Endothelial cell (in vitro differentiated cells): Measurements from ENCODE around the gene TMEM42. TPM values are rescaled to one million over a fixed set of nuclear protein-coding genes. Genes with fewer than 3 reads are reported as not detected.

Source experiments
- DNase-seq: peaks from one replicate; pipeline ENCODE4 v3.0.0; 2021; ENCODE audit warnings: low spot score
- H3K27ac Mint-ChIP-seq: one replicate; pipeline ENCODE4 v1.8.0; 2021; ENCODE audit warnings: mixed read lengths, inconsistent platforms; ENCODE audit not compliant: unreplicated experiment
- H3K27me3 Mint-ChIP-seq: one replicate; pipeline ENCODE4 v1.8.0; 2021; ENCODE audit warnings: mild to moderate bottlenecking, moderate library complexity, mixed read lengths, inconsistent platforms; ENCODE audit not compliant: unreplicated experiment
- H3K36me3 Mint-ChIP-seq: one replicate; pipeline ENCODE4 v1.8.0; 2021; ENCODE audit warnings: mild to moderate bottlenecking, low read depth, mixed read lengths, inconsistent platforms; ENCODE audit not compliant: unreplicated experiment
- H3K4me1 Mint-ChIP-seq: one replicate; pipeline ENCODE4 v1.8.0; 2021; ENCODE audit warnings: mild to moderate bottlenecking, mixed read lengths, inconsistent platforms; ENCODE audit not compliant: unreplicated experiment
- H3K4me3 Mint-ChIP-seq: one replicate; pipeline ENCODE4 v1.8.0; 2021; ENCODE audit warnings: mild to moderate bottlenecking, mixed read lengths, inconsistent platforms; ENCODE audit not compliant: unreplicated experiment
- H3K9me3 Mint-ChIP-seq: one replicate; pipeline ENCODE4 v1.8.0; 2021; ENCODE audit warnings: mixed read lengths, inconsistent platforms; ENCODE audit not compliant: unreplicated experiment
- total RNA-seq: library from RNA; stranded (reverse); fragmentation: NEBNext Ultra II Directional; extraction: Animal tissue kit (Norgen Biotek cat#: 25700); gene quantifications from one replicate; pipeline ENCODE4 v1.2.1, GENCODE V29; 2021; ENCODE audit not compliant: unreplicated experiment
- TF ChIP-seq, protein P1 (sequence below): fragments of 200-600 bp; sonication (generic); IDR thresholded peaks from one replicate; pipeline ENCODE4 v1.5.0; 2021; ENCODE audit warnings: antibody characterized with exemption; ENCODE audit not compliant: unreplicated experiment

Gene TMEM42
- total RNA-seq, 1 donor from 2014 or later: 17.7 TPM

DNA sequence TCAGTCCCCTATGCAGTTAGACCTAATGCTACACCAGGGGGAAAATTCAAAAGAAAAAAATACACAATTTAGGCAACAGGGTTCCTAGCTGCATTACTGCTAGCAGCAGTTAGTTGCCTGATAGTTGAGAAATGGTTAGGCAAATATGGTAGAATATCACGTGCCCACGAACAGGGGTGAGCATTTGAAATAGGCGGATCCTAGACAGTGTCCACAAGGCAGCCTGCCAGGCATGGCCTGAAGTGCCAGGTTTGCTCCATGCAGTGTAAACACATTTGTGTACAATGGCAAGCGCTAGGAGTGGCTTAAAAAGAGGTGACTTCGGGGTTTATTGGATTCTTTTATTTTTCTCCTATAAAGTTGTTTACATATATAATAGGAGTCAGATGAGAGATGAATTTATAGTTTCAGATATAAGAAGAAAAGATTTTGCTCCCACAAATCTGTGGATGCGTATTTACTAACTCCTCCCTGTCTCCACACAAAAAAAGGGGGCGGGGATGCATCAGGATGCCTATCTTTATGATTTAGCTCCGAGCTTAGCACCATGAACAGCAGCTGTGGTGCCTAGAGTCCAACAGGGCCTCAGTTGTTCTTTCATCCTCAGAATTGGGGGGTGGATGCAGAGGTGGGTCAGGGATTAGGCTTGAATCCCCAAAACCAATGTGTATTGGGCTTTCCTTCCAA is 8.8 kb downstream of the TMEM42 start:
- Mint-ChIP-seq H3K36me3 (peaks cover 9% of the 10 kb centered on the region), H3K27me3 (peaks cover 3% of the 10 kb centered on the region), H3K4me3 (no peak overlapping the region), H3K9me3 (no peaks in the 10 kb centered on the region), H3K4me1 (peaks cover 4% of the 10 kb centered on the region), H3K27ac (no peak overlapping the region)
- TF ChIP-seq, protein P1, sequence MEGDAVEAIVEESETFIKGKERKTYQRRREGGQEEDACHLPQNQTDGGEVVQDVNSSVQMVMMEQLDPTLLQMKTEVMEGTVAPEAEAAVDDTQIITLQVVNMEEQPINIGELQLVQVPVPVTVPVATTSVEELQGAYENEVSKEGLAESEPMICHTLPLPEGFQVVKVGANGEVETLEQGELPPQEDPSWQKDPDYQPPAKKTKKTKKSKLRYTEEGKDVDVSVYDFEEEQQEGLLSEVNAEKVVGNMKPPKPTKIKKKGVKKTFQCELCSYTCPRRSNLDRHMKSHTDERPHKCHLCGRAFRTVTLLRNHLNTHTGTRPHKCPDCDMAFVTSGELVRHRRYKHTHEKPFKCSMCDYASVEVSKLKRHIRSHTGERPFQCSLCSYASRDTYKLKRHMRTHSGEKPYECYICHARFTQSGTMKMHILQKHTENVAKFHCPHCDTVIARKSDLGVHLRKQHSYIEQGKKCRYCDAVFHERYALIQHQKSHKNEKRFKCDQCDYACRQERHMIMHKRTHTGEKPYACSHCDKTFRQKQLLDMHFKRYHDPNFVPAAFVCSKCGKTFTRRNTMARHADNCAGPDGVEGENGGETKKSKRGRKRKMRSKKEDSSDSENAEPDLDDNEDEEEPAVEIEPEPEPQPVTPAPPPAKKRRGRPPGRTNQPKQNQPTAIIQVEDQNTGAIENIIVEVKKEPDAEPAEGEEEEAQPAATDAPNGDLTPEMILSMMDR: no peak
- DNase-seq: no peak

GRCh38 chr3:44874308-44874707 is 12.6 kb downstream of the TMEM42 start, which contains the start of gene TGM4:
TGM4 (plus strand) TSS chr3:44874608; CDS start chr3:44874679, 71 bp downstream.
- H3K4me1 Mint-ChIP-seq: no peaks in the 10 kb centered on the region
- H3K9me3 Mint-ChIP-seq: no peaks in the 10 kb centered on the region
- H3K4me3 Mint-ChIP-seq: no peak within 1 kb of the TSS
- no peaks in the 10 kb centered on the region for H3K36me3 Mint-ChIP-seq
- TF ChIP-seq, protein P1: no peak
- H3K27ac Mint-ChIP-seq: no peak within 1 kb of the TSS
- no peak for DNase-seq
- peaks cover 3% of the 10 kb centered on the region for H3K27me3 Mint-ChIP-seq

DNA sequence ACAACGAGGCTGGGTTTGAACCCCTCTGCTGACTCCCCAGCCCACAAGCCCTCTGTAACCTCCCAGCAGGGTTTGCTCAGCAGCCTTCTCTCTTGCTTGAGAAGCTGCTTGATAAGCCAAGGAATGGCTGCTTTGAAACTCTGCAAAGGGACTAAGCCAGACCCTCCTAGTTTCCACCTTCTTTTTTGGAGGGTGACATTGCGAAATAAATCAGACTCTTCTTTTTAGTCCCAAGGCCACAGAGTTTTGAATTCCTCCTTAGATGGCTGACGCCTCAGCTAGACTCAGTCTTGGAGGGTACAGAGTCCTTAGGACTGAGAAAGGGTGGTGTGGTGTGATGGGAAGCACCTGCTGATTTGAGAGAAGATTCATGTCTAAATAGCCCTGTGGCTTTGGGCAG is 13.9 kb downstream of the TMEM42 start:
- DNase-seq: no peak
- TF ChIP-seq, protein P1: no peak
- no peaks in the 10 kb centered on the region for H3K9me3 Mint-ChIP-seq
- H3K4me1 Mint-ChIP-seq: no peaks in the 10 kb centered on the region
- H3K27ac Mint-ChIP-seq: no peak overlapping the region
- H3K36me3 Mint-ChIP-seq: no peaks in the 10 kb centered on the region
- H3K27me3 Mint-ChIP-seq: no peaks in the 10 kb centered on the region
- H3K4me3 Mint-ChIP-seq: no peak overlapping the region

DNA sequence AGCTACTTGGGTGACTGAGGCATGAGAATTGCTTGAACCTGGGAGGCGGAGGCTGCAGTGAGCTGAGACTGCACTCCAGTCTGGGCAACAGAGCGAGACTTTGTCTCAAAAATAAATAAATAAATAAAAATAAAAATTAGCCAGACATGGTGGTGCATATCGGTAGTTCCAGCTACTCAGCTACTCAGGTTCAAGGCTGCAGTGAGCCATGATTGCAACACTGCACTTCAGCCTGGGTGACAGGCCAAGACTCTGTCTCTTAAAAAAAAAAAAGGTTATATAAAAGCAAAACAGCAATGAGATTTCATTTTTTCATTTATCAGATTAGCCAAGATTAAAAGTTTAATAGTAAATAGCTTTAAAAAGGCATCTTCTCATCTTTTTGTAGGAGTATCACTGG is 15.6 kb downstream of the TMEM42 start:
- no peaks in the 10 kb centered on the region for H3K9me3 Mint-ChIP-seq
- H3K27ac Mint-ChIP-seq: no peak overlapping the region
- no peak for DNase-seq
- no peak overlapping the region for H3K4me3 Mint-ChIP-seq
- H3K4me1 Mint-ChIP-seq: no peaks in the 10 kb centered on the region
- no peaks in the 10 kb centered on the region for H3K36me3 Mint-ChIP-seq
- TF ChIP-seq, protein P1: no peak
- no peaks in the 10 kb centered on the region for H3K27me3 Mint-ChIP-seq

DNA sequence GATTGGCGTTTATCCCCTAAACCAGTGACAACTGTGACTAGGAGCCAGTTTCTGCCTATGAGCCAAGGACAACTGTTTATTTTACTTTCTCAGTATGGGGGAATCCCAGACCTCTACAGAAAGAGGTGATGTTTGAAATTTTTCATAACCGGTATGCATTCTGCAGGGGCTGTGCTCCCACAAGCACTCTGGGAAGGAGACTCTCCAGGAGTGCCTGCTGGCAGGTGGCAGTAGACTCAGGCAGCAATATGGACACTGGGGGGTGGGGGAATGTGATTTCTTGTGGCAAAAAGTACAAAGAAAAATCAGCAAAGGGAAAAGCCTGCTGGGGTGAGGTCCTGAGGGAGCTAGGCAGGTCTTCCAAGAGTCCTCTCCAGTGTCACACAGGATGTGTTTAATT is 18.6 kb downstream of the TMEM42 start:
- H3K36me3 Mint-ChIP-seq: no peaks in the 10 kb centered on the region
- TF ChIP-seq, protein P1: no peak
- DNase-seq: no peak
- no peaks in the 10 kb centered on the region for H3K4me1 Mint-ChIP-seq
- no peak overlapping the region for H3K27ac Mint-ChIP-seq
- H3K4me3 Mint-ChIP-seq: no peak overlapping the region
- H3K9me3 Mint-ChIP-seq: no peaks in the 10 kb centered on the region
- H3K27me3 Mint-ChIP-seq: no peaks in the 10 kb centered on the region
